Upper lobe of right lung (tissue), 1 donor: ENCODE results near the gene TTC7B. TPM values are rescaled to one million over a fixed set of nuclear protein-coding genes. Genes with fewer than 3 reads are reported as not detected.

ENCODE experiments used
- ATAC-seq: fragments of 200-7000 bp; cut with Tn5 transposase; one replicate; pipeline ENCODE4 v1.9.1; 2020; ENCODE audit warnings: mild to moderate bottlenecking, moderate library complexity
- DNase-seq: peaks from one replicate; pipeline ENCODE4 v3.0.0-alpha.2; 2020
- H3K27ac ChIP-seq: fragments of 200-600 bp; one replicate; pipeline ENCODE4 v1.8.0; 2022
- H3K27me3 ChIP-seq: fragments of 200-600 bp; one replicate; pipeline ENCODE4 v1.8.0; 2022; ENCODE audit warnings: mild to moderate bottlenecking
- H3K36me3 ChIP-seq: fragments of 200-600 bp; one replicate; pipeline ENCODE4 v1.8.0; 2022
- H3K4me1 ChIP-seq: fragments of 200-600 bp; one replicate; pipeline ENCODE4 v1.8.0; 2022
- H3K4me3 ChIP-seq: fragments of 200-600 bp; one replicate; pipeline ENCODE4 v1.8.0; 2022; ENCODE audit warnings: mild to moderate bottlenecking
- H3K9me3 ChIP-seq: fragments of 200-600 bp; one replicate; pipeline ENCODE4 v1.8.0; 2022
- intact Hi-C: fragments of 100-400 bp; cut with DNase I; formaldehyde crosslinking; loops from one replicate; pipeline ENCODE4 v1.11.0; 2022
- total RNA-seq: library from RNA; stranded (reverse); fragmentation: NEBNext Ultra II Directional; extraction: Animal tissue kit (Norgen Biotek cat#: 25700); gene quantifications from one replicate; pipeline ENCODE4 v1.2.1, GENCODE V29; 2021
- TF ChIP-seq, protein P1 (sequence below): fragments of 200-600 bp; IDR thresholded peaks from one replicate; pipeline ENCODE4 v1.8.0; 2022; ENCODE audit warnings: antibody characterized with exemption
- donor health status: DM: no; HTN: yes; CAD: no; lungs with severe emphysema.

TTC7B gene
- total RNA-seq, 1 donor from 2014 or later: 41.5 TPM

DNA sequence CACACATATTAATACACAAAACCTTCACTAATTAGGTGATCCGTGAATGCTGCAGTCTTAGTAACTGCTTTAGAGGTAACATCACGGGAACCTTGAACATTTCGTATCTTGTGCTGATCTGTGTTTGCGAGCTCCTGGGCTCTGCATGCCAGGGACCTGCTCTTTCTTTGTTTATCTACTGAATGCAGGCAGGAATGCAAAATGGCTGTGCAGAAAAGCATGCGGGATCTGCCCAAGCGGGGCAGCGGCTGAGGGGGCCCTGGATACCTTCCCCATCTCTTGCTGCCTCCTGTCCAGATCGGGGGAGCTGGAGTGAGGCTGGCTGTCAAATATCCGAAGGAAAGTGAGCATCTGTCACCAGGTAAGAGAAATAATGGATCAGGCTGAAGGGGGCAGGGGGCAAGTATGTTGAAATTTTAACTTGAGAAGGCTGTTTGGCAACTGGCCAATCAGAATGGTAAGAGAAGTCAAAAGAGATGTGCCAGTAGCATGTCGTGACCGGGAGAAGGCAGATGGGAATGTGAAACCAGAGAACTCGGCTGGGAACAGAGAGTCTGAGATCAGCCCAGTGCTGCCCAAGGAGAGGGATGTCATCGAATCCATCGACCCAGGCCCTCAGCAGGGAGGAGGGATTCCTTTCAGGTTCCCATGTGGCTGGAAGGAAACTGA, 191.4 kb downstream of the TTC7B start:
- Histone ChIP-seq H3K4me1 (peaks cover 27% of the 10 kb centered on the region), H3K36me3 (no peaks in the 10 kb centered on the region), H3K27me3 (no peaks in the 10 kb centered on the region), H3K9me3 (no peaks in the 10 kb centered on the region), H3K4me3 (no peak overlapping the region), H3K27ac (peak overlapping the region; percentile 1)
- intact Hi-C loops: no loop called here
- TF ChIP-seq, protein P1, sequence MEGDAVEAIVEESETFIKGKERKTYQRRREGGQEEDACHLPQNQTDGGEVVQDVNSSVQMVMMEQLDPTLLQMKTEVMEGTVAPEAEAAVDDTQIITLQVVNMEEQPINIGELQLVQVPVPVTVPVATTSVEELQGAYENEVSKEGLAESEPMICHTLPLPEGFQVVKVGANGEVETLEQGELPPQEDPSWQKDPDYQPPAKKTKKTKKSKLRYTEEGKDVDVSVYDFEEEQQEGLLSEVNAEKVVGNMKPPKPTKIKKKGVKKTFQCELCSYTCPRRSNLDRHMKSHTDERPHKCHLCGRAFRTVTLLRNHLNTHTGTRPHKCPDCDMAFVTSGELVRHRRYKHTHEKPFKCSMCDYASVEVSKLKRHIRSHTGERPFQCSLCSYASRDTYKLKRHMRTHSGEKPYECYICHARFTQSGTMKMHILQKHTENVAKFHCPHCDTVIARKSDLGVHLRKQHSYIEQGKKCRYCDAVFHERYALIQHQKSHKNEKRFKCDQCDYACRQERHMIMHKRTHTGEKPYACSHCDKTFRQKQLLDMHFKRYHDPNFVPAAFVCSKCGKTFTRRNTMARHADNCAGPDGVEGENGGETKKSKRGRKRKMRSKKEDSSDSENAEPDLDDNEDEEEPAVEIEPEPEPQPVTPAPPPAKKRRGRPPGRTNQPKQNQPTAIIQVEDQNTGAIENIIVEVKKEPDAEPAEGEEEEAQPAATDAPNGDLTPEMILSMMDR: no peak
- DNase-seq: no peak
- ATAC-seq: no peak

DNA sequence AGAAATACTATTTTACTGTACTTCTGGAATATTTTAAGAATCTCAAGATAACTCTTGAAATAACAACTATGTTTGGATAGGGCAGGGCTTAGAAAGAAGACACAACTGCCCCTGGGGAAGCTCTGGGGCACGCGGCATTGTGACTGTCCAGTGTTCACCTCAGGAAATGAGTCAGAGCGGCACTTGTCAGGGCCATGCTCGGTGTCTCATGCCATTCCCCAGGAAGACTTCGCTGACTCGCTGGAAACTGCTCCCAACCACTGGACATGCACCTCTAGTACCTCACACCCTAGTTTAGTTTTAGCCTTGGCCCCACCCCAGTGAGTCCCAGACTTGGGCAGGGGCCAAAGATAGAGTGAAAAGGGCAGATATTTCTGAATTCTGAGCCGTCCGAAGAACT, 192.0 kb downstream of the TTC7B start:
- Histone ChIP-seq H3K9me3 (no peaks in the 10 kb centered on the region), H3K4me1 (peaks cover 20% of the 10 kb centered on the region), H3K4me3 (no peak overlapping the region), H3K27me3 (no peaks in the 10 kb centered on the region), H3K27ac (no peak overlapping the region), H3K36me3 (no peaks in the 10 kb centered on the region)
- TF ChIP-seq, protein P1: no peak
- intact Hi-C loops: no loop called here
- DNase-seq: peak; percentile 74
- peak; percentile 84 for ATAC-seq

DNA sequence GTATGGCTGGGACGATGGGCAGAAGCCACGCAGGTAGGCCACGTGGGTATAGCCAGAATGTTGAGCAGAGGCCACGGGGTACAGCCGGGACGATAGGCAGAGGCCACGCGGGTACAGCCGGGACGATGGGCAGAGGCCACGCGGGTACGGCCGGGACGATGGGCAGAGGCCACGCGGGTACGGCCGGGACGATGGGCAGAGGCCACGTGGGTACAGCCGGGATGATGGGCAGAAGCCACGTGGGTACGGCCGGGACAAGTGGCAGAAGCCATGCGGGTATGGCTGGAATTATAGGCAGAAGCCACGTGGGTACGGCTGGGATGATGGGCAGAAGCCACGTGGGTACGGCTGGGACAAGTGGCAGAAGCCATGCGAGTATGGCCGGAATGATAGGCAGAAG, 195.0 kb downstream of the TTC7B start:
- ATAC-seq (no peak), DNase-seq (no peak)
- Histone ChIP-seq H3K9me3 (no peaks in the 10 kb centered on the region), H3K4me1 (peaks cover 9% of the 10 kb centered on the region), H3K4me3 (no peak overlapping the region), H3K27me3 (no peaks in the 10 kb centered on the region), H3K27ac (no peak overlapping the region), H3K36me3 (no peaks in the 10 kb centered on the region)
- intact Hi-C loops: no loop called here
- TF ChIP-seq, protein P1: no peak

DNA sequence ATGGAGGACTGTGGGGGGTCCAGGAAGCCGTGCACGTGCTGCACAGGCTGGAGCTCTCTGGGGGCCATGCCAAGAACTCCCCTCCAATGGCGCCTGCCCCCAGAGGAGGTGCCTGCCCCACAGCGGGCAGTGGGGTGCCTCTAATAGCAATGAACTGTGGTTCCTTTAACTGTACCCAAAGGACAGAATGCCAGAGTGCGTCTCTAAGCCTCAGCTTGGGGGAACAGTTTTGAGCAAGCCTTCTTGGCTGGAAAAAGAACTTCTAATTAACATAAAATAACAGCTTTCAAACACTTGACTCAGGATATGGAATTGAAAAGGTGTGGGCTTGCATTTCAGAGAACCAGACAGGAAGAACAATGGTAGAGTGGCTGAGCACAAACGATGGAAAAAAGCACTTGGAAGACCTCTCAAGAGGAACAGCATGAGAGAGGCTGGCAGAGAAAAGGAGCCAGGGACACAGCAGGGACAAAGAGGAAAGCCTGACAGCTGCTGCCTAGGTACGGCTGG, 195.6 kb downstream of the TTC7B start:
- TF ChIP-seq, protein P1: no peak

DNA sequence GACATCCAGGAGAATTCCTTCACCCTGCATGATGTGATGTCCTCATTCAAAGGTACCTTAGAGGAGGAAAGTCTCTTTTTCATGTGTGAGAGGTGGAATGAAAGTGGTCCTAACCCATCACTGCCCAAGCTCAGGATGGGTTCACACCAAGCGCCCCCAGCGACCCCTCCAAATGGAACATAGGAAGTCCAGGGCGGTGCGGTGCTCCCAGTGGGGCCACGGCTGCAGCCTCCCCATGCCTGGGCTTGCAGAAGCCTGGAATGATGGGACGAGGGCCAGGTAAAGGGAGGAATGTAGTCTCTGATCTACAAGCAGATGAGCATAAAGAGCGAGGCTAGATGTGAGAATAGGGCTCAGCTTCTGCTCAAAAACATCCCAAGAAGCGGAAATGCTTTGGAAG, 196.3 kb downstream of the TTC7B start:
- no peaks in the 10 kb centered on the region for H3K27me3 ChIP-seq
- DNase-seq (no peak), ATAC-seq (no peak)
- no peak overlapping the region for H3K27ac ChIP-seq
- H3K36me3 ChIP-seq: no peaks in the 10 kb centered on the region
- peaks cover 8% of the 10 kb centered on the region for H3K4me1 ChIP-seq
- H3K9me3 ChIP-seq: no peaks in the 10 kb centered on the region
- TF ChIP-seq, protein P1: no peak
- H3K4me3 ChIP-seq: no peak overlapping the region
- intact Hi-C loops: no loop called here

More for the DNA sequence above, 195.6 kb downstream of the TTC7B start:
- Histone ChIP-seq H3K27me3 (no peaks in the 10 kb centered on the region), H3K36me3 (no peaks in the 10 kb centered on the region), H3K4me1 (peaks cover 9% of the 10 kb centered on the region), H3K27ac (no peak overlapping the region), H3K9me3 (no peaks in the 10 kb centered on the region), H3K4me3 (no peak overlapping the region)
- intact Hi-C loops: no loop called here
- DNase-seq (no peak), ATAC-seq (peak; percentile 19)
